Measurements from ENCODE around the gene CDK17. TPM values are rescaled to one million over a fixed set of nuclear protein-coding genes. Genes with fewer than 3 reads are reported as not detected.

CDK17 gene
- total RNA-seq, 1 donor from 2014 or later, result 25.4 TPM

DNA sequence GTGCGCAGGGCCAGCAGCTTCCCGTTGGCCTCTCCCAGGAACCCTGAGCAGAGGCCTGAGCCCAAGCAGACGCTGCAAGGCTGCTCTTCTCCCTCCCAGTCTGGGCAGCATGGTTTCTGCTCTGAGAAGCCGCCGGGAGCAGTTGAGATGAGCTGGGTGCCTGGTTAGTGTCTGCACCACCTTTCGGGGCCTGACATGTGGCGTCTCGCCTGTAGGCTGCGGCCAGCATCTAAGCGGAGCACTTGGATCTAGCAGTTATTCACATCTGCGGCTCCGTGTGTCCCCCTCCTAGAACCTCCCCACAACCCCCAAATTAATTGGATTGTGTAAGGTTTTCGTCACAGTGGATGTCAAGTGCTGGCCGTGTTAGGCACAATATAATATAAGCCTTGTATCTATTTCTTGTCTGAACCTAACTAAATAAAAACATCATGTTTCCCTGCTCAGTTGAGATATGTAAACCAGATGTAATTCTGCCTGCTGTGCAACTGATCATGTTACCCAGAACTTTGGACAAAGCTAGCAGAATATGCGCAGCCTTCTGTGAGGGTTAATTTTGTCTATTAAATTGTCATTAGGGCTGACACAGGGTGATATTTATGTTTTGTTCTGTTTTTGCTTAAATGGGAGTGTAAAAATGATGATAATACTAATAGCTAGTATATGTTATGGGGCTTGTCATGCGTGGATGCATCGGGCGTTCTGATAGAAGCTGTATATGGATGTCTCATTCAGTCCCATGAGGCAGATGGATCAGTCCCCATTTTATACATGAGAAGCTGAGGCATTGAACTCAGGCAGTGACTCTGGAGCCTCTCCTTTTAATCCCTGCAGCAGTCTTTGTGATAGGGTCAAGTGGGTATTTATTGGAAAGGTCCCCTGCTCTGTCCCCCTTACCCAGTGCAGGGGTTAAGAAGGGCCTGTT is 160.3 kb downstream of the CDK17 start:
- peak; percentile 72 for DNase-seq (ENCODE audit: low spot score)

DNA sequence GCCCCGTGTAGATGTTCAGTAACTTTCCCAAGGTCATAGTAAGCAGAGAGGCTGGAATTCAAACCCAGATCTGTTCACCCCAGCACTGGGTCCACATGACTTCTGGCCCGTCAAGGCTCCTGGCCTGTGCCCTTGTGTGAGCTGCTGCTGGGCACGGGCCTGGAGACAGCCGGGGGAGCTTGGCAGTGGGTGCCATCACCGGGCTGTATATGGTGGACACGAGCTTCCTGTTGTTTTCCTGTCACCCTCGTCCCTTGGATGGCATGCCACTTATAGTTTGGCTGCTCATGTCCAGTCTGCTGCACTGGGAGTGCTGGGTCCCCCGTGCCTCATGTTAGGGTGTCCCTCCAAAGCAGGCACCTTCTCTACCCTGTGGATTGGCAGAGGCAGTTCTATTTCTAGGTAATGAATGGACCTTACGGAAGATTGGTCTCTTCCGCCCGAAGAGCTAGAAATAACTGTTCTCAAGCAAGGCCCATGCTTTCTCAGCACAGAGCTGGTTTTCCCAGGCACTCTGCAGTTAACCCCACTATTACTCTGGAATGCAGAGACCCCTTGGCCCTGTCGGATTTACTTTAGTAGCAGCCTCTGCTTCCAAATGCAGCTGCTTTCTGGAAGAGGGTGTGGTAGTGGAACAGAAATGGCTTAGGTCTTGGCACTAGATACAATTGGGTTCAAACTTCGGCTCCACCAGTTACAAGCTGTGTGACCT is 161.7 kb downstream of the CDK17 start:
- DNase-seq (ENCODE audit: low spot score), result no peak

DNA sequence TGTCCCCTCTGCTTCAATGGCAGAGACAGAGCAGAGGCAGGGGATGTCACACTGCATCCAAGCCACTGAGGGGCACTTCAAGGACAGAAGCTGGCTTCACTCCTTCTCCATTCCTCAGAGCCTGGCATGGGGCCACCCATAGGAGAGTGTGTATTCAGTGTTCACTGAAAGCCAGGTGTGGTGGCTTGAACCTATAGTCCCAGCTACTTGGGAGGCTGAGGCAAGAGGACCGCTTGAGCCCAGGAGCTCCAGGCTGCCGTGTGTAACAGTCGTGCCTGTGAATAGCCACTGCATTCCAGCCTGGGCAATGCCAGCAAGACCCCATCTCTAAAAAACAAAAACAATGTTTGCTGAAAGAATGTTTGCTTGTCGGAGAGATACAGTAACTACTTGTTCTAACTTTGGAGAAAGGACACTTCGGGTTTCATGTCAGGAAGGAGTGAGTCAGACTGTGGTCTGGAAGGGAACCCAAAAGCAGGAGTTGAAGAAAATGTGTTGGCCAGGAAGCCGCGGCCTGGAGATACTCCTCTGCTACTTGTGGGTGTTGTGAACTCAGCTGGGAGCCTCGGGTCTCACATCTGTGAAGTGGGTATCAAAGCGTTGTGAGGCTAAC is 162.7 kb downstream of the CDK17 start:
- peak; percentile 71 for DNase-seq (ENCODE audit: low spot score)

DNA sequence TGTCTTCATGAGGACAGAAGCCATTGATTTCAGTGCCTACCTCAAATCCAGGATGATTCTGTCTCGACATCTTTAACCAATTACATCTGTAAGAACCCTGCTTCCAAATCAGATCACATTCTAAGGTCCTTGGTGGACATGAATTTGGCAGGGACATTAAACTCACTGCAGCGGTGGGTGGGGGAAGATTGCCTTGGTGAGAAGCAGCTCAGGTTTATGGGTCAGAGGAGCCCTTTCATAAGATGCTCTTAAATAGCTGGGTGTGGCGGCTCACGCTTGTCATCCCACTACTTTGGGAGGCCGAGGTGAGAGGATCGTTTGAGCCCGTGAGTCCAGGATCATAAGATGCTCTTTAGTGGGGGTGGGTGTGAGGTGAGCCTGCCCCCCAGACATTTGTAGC is 163.2 kb downstream of the CDK17 start:
- DNase-seq (ENCODE audit: low spot score), result no peak

DNA sequence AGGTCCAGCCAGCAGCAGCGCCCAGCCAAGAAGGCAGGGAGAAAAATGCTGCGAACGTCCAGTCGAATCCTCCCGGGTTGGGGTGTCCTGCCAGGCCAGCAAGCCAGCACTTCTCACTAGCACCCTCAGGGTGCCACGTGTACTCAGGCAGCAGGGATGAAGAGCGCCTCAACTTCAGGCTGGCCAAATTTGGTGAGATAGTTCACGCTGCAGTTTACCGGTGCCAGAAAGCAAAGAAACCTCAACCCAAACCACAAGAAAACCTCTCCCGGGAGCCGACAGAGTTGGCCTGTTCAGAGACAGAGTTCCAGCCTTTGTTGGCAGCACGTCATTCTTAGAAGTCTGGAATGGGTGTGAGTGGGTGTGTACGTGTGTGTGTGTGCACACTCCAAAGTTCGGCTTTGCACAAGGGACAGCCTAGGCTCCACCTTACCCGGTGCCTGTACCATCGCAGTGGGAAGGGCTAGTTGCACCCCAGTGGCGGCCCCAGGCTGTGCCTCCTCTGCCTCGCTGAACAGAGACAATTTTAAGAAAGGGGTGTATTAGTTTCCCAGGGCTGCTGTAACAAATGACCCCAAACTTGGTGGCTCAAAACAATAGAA is 163.9 kb downstream of the CDK17 start:
- DNase-seq (ENCODE audit: low spot score), result no peak

DNA sequence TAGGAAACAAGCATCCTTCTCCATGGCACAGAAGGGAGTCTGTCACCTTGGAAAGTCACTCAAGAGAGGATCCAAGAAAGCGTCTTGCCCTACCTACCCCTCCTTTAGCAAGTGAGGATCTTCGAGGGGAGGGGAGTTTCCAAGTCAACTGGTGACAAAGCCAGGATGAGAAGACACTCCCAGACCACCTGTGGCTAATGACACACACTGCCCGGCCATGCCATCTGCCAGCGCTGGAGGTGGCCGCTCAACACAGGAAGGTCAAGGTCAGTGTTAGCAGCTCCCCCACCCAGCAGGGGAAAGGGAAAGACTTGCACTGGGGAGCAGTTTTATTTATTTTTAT is 164.8 kb downstream of the CDK17 start:
- DNase-seq (ENCODE audit: low spot score), result no peak

DNA sequence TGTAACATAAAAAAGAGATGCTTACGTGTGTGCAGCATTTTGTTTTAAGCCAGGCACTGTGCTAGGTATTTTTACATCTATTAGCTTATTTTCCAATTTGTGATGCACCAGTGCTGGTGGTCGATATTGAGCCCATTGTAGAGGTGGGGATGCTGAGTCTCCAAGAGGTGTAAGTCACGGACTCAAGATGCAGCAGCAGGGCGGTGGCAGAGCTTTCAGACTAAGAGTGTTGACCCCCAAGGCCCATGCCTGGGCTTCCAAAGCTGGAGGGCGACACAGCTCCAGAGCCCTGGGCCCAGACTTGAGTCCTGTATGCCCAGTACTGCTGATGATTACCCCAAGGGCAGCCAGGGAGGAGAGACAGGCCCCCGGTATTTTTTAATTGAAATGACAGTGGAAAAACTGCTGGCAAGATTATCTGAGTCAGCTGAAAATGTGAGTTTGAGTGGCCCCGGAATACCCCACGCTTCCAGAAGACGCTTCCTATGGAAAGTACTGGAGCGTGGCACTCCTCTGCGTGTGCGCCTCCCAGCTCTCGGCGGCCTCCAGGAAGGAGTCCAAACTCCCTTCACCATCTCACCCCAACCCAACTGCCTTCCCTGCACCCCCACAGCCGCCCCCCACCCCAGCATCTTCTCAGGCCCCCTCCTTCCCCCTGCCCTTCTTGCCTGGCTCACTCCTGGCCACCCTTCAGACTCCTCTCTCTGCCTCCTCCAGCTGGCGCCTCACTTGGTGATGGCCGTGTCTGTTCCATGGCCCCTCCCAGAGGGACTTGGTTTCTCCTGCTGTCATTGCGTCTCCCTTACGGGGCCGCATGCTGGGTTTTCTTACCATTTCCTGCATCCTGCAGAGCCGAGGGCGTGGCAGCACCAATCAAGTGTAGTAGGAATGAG is 165.4 kb downstream of the CDK17 start:
- no peak for DNase-seq (ENCODE audit: low spot score)

DNA sequence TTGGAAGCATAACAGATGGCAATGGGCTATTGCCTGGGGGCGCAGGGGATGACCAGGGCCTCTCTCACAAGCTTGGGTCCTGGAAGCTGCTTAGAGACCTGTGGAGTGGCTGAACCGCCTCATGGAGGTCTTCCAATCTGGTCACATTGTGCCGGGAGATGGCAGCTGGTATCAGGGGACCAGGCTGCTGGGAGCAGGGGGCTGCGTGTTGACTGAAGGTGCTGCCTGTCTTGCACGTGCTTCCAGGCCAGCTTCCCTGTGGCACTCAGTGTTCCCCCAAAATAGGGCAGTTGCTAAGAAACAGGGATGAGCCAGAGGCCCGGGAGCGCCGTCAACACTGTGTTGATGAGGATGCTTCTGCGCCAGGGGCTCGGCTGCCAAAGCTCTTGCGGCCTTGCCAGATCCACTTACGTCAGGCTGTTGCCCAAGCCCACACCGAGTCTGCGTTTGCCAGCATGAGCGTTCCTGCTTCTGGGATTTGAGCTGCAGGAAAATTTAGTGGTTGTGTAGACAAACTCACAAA is 166.2 kb downstream of the CDK17 start:
- peak; percentile 82 for DNase-seq (ENCODE audit: low spot score)

DNA sequence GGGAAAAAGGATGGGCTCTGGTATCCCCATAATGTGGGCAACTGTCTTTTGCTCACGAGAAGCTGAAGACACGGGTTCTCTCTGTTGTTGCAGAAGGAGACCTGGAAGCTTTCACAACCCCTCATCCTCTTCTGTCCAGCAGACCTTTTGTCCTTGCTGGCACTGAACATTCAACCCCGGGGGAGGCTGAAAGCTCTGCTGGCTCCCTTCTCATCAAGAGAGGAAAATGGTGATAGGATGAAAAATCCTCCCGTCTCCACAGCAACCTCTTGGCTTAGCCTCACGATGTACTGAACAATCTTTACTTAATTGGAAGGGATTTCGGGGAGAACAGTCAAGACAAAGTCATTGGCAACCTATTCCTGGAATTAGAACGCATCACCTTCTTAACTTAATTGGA is 167.1 kb downstream of the CDK17 start:
- DNase-seq (ENCODE audit: low spot score), result no peak

DNA sequence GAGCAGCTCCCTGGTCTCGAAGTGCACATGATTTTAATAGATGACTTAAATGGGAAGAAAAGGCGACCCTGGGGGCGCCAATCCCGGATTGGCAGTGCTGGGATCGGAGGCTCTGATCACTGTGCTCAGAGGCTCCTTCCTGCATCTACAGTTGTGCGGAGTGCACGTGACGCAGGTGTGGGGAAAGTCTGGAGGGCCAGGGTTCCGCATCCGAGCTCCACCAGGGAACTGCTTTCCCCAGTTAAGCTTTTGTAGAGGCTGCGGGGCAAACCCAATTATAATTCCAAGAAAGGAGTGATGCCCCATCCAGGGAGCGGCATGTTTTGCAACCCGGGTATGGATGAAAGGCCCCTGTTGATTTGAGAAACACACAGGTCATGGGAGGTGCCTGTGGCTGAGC is 169.6 kb downstream of the CDK17 start:
- DNase-seq (ENCODE audit: low spot score), result no peak

DNA sequence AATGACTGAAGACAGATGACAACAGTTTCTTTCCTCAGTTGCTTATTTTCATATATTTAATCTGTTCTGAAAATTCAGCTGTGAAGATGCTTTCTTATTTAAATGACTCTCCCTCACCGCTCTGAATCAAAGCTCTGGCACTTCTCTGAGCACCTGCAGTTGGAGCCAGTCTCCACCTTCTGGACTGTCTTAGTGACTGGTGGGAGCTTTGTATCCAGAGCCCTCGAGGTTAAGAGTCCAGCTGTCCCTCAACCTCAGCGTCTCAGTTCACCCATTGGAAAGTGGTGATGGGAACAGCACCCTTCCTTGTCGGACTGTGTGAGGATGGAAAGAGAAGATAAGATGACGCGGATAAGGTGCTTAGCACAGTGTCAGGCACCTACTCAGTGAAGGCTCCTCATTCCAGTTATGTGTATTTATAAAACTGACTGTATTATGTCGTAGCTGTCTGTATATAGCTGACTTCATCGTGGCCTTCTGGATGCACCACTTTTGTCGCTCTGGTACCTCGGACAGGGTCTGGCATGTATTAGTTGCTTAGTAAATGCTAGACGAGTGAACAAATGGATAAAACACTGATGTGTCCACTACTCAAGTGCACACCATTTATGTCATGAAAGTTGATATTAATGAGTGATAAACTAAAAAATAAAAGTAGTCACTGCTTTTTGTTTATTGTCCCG is 171.5 kb downstream of the CDK17 start:
- DNase-seq (ENCODE audit: low spot score), result no peak

Other genes starting within 250 kb of the CDK17 start
- gene ELK3, start 206.1 kb downstream of the CDK17 start, total RNA-seq, result 18.6 TPM
- gene CFAP54, start 89.1 kb upstream of the CDK17 start, total RNA-seq, result 0.86 TPM